NCI-H510A (cell line): ENCODE measurements around the gene SLC12A4.
"Not testable (repeated sequence)": the region's sequence is repeated elsewhere in the genome, so short reads cannot be mapped to it uniquely, and the experiment has no call there.

ENCODE experiments used
- DNase-seq: peaks from one replicate; lab custom pipeline; 2025; lab: John Stamatoyannopoulos, UW

Gene SLC12A4

GRCh38 chr16:67987460-67988160 lies 19.2 kb upstream of the SLC12A4 start:
- no peak for DNase-seq

- no peak for DNase-seq
Measured at GRCh38 chr16:67986949-67987348, 18.5 kb upstream of the SLC12A4 start.

GRCh38 chr16:67982011-67982696 lies 13.7 kb upstream of the SLC12A4 start:
- DNase-seq = no peak

- DNase-seq = no peak
Measured at GRCh38 chr16:67979955-67980678, 11.7 kb upstream of the SLC12A4 start, which contains the start of gene DPEP3. Gene DPEP3 (minus strand): TSS chr16:67980499. CDS start chr16:67980380, 119 bp downstream.

GRCh38 chr16:67977469-67978227 lies 9.2 kb upstream of the SLC12A4 start:
- no peak for DNase-seq

- DNase-seq = no peak
Measured at GRCh38 chr16:67977005-67977404, 8.6 kb upstream of the SLC12A4 start.

- no peak for DNase-seq
Measured at GRCh38 chr16:67976205-67976604, 7.8 kb upstream of the SLC12A4 start.

- no peak for DNase-seq
Measured at GRCh38 chr16:67975321-67976105, 7.1 kb upstream of the SLC12A4 start.

- not testable (repeated sequence) for DNase-seq
Measured at GRCh38 chr16:67972285-67972684, 3.8 kb upstream of the SLC12A4 start.

- DNase-seq = no peak
Measured at GRCh38 chr16:67971111-67971510, 2.7 kb upstream of the SLC12A4 start.

- DNase-seq = no peak
Measured at GRCh38 chr16:67969254-67970039, 1.0 kb upstream of the SLC12A4 start.

GRCh38 chr16:67967958-67968399 lies 458 bp downstream of the SLC12A4 start:
- no peak for DNase-seq

GRCh38 chr16:67967183-67967957 lies 1.1 kb downstream of the SLC12A4 start:
- no peak for DNase-seq

- no peak for DNase-seq
Measured at GRCh38 chr16:67966549-67967182, 1.8 kb downstream of the SLC12A4 start.

- no peak for DNase-seq
Measured at GRCh38 chr16:67965668-67966548, 2.5 kb downstream of the SLC12A4 start.

- DNase-seq = no peak
Measured at GRCh38 chr16:67964477-67965131, 3.8 kb downstream of the SLC12A4 start.

- DNase-seq = no peak
Measured at GRCh38 chr16:67963662-67964321, 4.6 kb downstream of the SLC12A4 start.
